SJSA1 (cell line): Measurements from ENCODE around the gene ANKS4B. TPM values are rescaled to one million over a fixed set of nuclear protein-coding genes. Genes with fewer than 3 reads are reported as not detected.

Experiments
- DNase-seq, 2 experiments: peaks; one replicate each; pipeline ENCODE4 v3.0.0-alpha.2; 2015 to 2020; ENCODE audit warnings: low spot score in 2 of 2, low read depth in 1 of 2
- H3K27ac ChIP-seq: fragments of 250-450 bp; sonication (Bioruptor Pico); 2 replicates; pipeline ENCODE4 v1.5.1; 2020; ENCODE audit warnings: mild to moderate bottlenecking, moderate library complexity
- H3K27me3 ChIP-seq: fragments of 250-450 bp; sonication (Bioruptor Pico); replicated peaks from 2 replicates; pipeline ENCODE4 v1.5.1; 2020; ENCODE audit warnings: mild to moderate bottlenecking, moderate library complexity
- H3K36me3 ChIP-seq: fragments of 250-450 bp; sonication (Bioruptor Pico); 2 replicates; pipeline ENCODE4 v1.5.1; 2020; ENCODE audit warnings: mild to moderate bottlenecking
- H3K4me1 ChIP-seq: fragments of 250-450 bp; sonication (Bioruptor Pico); replicated peaks from 2 replicates; pipeline ENCODE4 v1.6.1; 2021; ENCODE audit warnings: mild to moderate bottlenecking
- H3K4me3 ChIP-seq: fragments of 250-450 bp; sonication (Bioruptor Pico); 2 replicates; pipeline ENCODE4 v1.5.1; 2020; ENCODE audit warnings: mild to moderate bottlenecking
- H3K9me3 ChIP-seq: fragments of 250-450 bp; sonication (Bioruptor Pico); replicated peaks from 2 replicates; pipeline ENCODE4 v1.5.1; 2020; ENCODE audit warnings: mild to moderate bottlenecking
- total RNA-seq: library from RNA; depleted of rRNA; stranded (reverse); fragments of >200 nt; shearing (Covaris generic); gene quantifications from 2 replicates; pipeline ENCODE4 v1.2.3, GENCODE V29; 2014

ANKS4B gene
- total RNA-seq, 1 experiment from 2014 or later, result not detected

- H3K27me3 ChIP-seq, result peaks cover 8% of the 10 kb centered on the region
- no peaks in the 10 kb centered on the region for H3K4me1 ChIP-seq
- H3K27ac ChIP-seq, result no peak overlapping the region
- DNase-seq, result no peak
- no peaks in the 10 kb centered on the region for H3K9me3 ChIP-seq
- H3K4me3 ChIP-seq, result no peak overlapping the region
- H3K36me3 ChIP-seq, result no peaks in the 10 kb centered on the region
Observed at GRCh38 chr16:21203155-21203797, 30.2 kb upstream of the ANKS4B start.

GRCh38 chr16:21205303-21205702, 28.2 kb upstream of the ANKS4B start:
- H3K27me3 ChIP-seq, result peaks cover 4% of the 10 kb centered on the region; the same call in 1 of the 2 replicates

DNA sequence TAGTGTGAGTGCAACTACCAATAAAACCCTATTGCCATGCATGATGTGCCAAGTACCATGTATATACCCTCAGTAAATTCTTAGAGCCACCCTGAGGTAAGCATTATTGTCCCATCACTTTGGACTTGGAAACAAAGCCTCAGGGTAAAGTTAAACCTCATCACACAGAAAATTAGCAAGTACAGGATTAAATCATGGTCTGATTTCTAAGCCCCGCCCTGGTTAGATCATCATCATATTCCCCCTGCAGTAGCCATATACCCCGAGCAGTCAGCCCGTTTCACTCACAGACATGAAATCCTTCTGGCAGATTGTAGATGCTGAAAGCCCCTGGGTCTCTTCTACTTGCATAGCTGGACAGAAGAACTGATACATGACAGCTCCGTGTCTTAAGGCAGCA, 26.9 kb upstream of the ANKS4B start:
- DNase-seq, result no peak
- no peaks in the 10 kb centered on the region for H3K4me1 ChIP-seq
- H3K4me3 ChIP-seq, result no peak overlapping the region
- H3K27me3 ChIP-seq, result peaks cover 4% of the 10 kb centered on the region; the same call in 1 of the 2 replicates
- no peak overlapping the region for H3K27ac ChIP-seq
- H3K9me3 ChIP-seq, result no peaks in the 10 kb centered on the region
- H3K36me3 ChIP-seq, result no peaks in the 10 kb centered on the region

More at GRCh38 chr16:21205303-21205702, 28.2 kb upstream of the ANKS4B start:
- Histone ChIP-seq H3K27ac (no peak overlapping the region), H3K9me3 (no peaks in the 10 kb centered on the region), H3K4me1 (no peaks in the 10 kb centered on the region), H3K36me3 (no peaks in the 10 kb centered on the region), H3K4me3 (no peak overlapping the region)
- no peak for DNase-seq

DNA sequence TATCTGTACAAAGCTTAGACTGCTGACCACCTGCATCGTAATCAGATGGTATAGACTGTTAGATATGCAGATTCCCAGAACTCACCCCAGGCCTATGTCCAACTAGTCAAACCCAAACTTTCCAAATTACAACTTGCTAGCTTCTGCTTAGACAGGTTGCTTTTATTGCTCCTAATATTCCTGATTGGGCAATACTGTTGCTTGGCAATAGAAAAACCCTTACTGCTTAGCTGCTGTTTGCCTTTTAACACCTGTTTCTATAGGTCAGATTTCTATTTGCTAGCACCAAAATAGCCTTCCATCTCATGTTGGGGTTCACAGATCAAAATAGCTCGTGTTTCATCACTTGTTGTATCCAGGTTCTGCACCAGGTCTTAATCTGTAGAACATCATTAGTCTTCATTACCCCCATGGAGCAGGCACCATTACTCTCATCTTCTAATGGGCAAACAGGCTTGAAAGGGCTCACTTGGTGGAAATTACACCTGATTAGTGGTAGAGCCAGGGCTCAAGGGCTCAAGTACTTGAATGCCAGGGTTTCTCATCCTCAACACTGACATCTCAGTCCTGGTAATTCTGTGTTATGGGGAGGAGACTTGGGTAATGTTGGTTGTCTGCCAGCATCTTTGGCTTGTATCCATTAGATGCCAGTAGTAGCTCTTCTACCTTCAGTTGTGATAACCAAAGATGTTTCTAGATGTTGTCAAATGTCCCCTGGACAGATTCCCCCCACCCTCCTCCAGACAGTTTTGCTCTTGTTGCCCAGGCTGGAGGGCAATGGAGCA, 24.9 kb upstream of the ANKS4B start:
- Histone ChIP-seq H3K27me3 (peaks cover 4% of the 10 kb centered on the region; the same call in 1 of the 2 replicates), H3K27ac (no peak overlapping the region), H3K9me3 (no peaks in the 10 kb centered on the region), H3K36me3 (no peaks in the 10 kb centered on the region), H3K4me1 (no peaks in the 10 kb centered on the region), H3K4me3 (no peak overlapping the region)
- DNase-seq, result no peak

GRCh38 chr16:21211486-21211885, 22.0 kb upstream of the ANKS4B start, which contains the start of gene ZP2:
Gene ZP2 (minus strand): TSS chr16:21211574. CDS start chr16:21211547, 27 bp downstream.
- Histone ChIP-seq H3K27me3 (0 out of 2 replicates have a peak, but pooled peaks cover 4% of the 10 kb centered on the region), H3K4me1 (no peaks in the 10 kb centered on the region), H3K36me3 (no peaks in the 10 kb centered on the region), H3K4me3 (no peak within 1 kb of the TSS), H3K9me3 (no peaks in the 10 kb centered on the region), H3K27ac (no peak within 1 kb of the TSS)
- no peak for DNase-seq

- Histone ChIP-seq H3K36me3 (no peaks in the 10 kb centered on the region), H3K27me3 (0 out of 2 replicates have a peak, but pooled peaks cover 4% of the 10 kb centered on the region), H3K4me1 (no peaks in the 10 kb centered on the region), H3K4me3 (no peak overlapping the region), H3K27ac (no peak overlapping the region), H3K9me3 (no peaks in the 10 kb centered on the region)
- no peak for DNase-seq
Observed at GRCh38 chr16:21214086-21214485, 19.4 kb upstream of the ANKS4B start.

GRCh38 chr16:21217121-21217520, 16.4 kb upstream of the ANKS4B start:
- Histone ChIP-seq H3K36me3 (no peaks in the 10 kb centered on the region), H3K9me3 (no peaks in the 10 kb centered on the region), H3K4me1 (no peaks in the 10 kb centered on the region), H3K27ac (no peak overlapping the region), H3K4me3 (no peak overlapping the region), H3K27me3 (peaks cover 15% of the 10 kb centered on the region)
- no peak for DNase-seq

GRCh38 chr16:21218153-21218552, 15.3 kb upstream of the ANKS4B start:
- Histone ChIP-seq H3K9me3 (no peaks in the 10 kb centered on the region), H3K27ac (no peak overlapping the region), H3K36me3 (no peaks in the 10 kb centered on the region), H3K4me3 (no peak overlapping the region), H3K27me3 (peaks cover 21% of the 10 kb centered on the region), H3K4me1 (no peaks in the 10 kb centered on the region)
- DNase-seq, result no peak

- H3K27ac ChIP-seq, result no peak overlapping the region
Observed at GRCh38 chr16:21219551-21219950, 13.9 kb upstream of the ANKS4B start.

GRCh38 chr16:21222495-21223337, 10.8 kb upstream of the ANKS4B start:
- Histone ChIP-seq H3K4me3 (no peak overlapping the region), H3K4me1 (no peaks in the 10 kb centered on the region), H3K27ac (no peak overlapping the region), H3K36me3 (no peaks in the 10 kb centered on the region), H3K27me3 (peaks cover 23% of the 10 kb centered on the region), H3K9me3 (no peaks in the 10 kb centered on the region)
- DNase-seq, result no peak

More at GRCh38 chr16:21219551-21219950, 13.9 kb upstream of the ANKS4B start:
- peaks cover 21% of the 10 kb centered on the region for H3K27me3 ChIP-seq
- no peaks in the 10 kb centered on the region for H3K36me3 ChIP-seq
- DNase-seq, result no peak
- no peaks in the 10 kb centered on the region for H3K9me3 ChIP-seq
- no peaks in the 10 kb centered on the region for H3K4me1 ChIP-seq
- no peak overlapping the region for H3K4me3 ChIP-seq

GRCh38 chr16:21223787-21224186, 9.7 kb upstream of the ANKS4B start:
- no peak overlapping the region for H3K27ac ChIP-seq
- no peaks in the 10 kb centered on the region for H3K9me3 ChIP-seq
- H3K4me3 ChIP-seq, result no peak overlapping the region
- peaks cover 28% of the 10 kb centered on the region for H3K27me3 ChIP-seq
- no peak for DNase-seq
- no peaks in the 10 kb centered on the region for H3K4me1 ChIP-seq
- no peaks in the 10 kb centered on the region for H3K36me3 ChIP-seq

- DNase-seq, result no peak
- Histone ChIP-seq H3K4me1 (no peaks in the 10 kb centered on the region), H3K9me3 (no peaks in the 10 kb centered on the region), H3K27ac (no peak overlapping the region), H3K27me3 (peaks cover 27% of the 10 kb centered on the region), H3K4me3 (no peak overlapping the region), H3K36me3 (no peaks in the 10 kb centered on the region)
Observed at GRCh38 chr16:21224800-21225199, 8.7 kb upstream of the ANKS4B start.

GRCh38 chr16:21226749-21227148, 6.8 kb upstream of the ANKS4B start:
- Histone ChIP-seq H3K27me3 (peaks cover 30% of the 10 kb centered on the region), H3K4me1 (no peaks in the 10 kb centered on the region)

More at GRCh38 chr16:21226749-21227148, 6.8 kb upstream of the ANKS4B start:
- Histone ChIP-seq H3K36me3 (no peaks in the 10 kb centered on the region), H3K9me3 (no peaks in the 10 kb centered on the region), H3K27ac (no peak overlapping the region), H3K4me3 (no peak overlapping the region)
- no peak for DNase-seq
